Parathyroid adenoma (tissue), 2 donors: Measurements from ENCODE around the gene IWS1.

Source experiments
- H2AFZ ChIP-seq: fragments of 300-600 bp; sonication (generic); one replicate; pipeline ENCODE4 v1.7.0; 2017; ENCODE audit warnings: antibody characterized with exemption, mild to moderate bottlenecking
- H3K27ac ChIP-seq: fragments of 300-600 bp; sonication (generic); one replicate; pipeline ENCODE4 v1.7.0; 2017
- H3K27me3 ChIP-seq: fragments of 300-600 bp; sonication (generic); one replicate; pipeline ENCODE4 v1.7.0; 2017; ENCODE audit warnings: low read length; ENCODE audit not compliant: control insufficient read depth, insufficient read depth
- H3K36me3 ChIP-seq: fragments of 300-600 bp; sonication (generic); one replicate; pipeline ENCODE4 v1.7.0; 2017; ENCODE audit warnings: low read length; ENCODE audit not compliant: control insufficient read depth, insufficient read depth
- H3K4me1 ChIP-seq: fragments of 300-600 bp; sonication (generic); one replicate; pipeline ENCODE4 v1.7.0; 2017; ENCODE audit warnings: control low read depth
- H3K4me2 ChIP-seq: fragments of 300-600 bp; sonication (generic); one replicate; pipeline ENCODE4 v1.7.0; 2017; ENCODE audit warnings: low read length
- H3K4me3 ChIP-seq: fragments of 300-600 bp; sonication (generic); one replicate; pipeline ENCODE4 v1.7.0; 2017; ENCODE audit warnings: low read depth, low read length
- H3K79me2 ChIP-seq: fragments of 300-600 bp; sonication (generic); one replicate; pipeline ENCODE4 v1.7.0; 2017; ENCODE audit warnings: control low read depth
- H3K9ac ChIP-seq: fragments of 300-600 bp; sonication (generic); one replicate; pipeline ENCODE4 v1.7.0; 2017; ENCODE audit warnings: mild to moderate bottlenecking
- H3K9me3 ChIP-seq: fragments of 300-600 bp; sonication (generic); one replicate; pipeline ENCODE4 v1.7.0; 2017; ENCODE audit warnings: low read length; ENCODE audit not compliant: control insufficient read depth
- TF ChIP-seq, protein P1 (sequence below): fragments of 300-600 bp; sonication (generic); IDR thresholded peaks from one replicate; pipeline ENCODE4 v1.7.0; 2017; ENCODE audit warnings: antibody characterized with exemption, mild to moderate bottlenecking
- donor health status: primary hyperparathyroidism.

The IWS1 gene

GRCh38 chr2:127561371-127561770, 35.1 kb upstream of the IWS1 start:
- no peaks in the 10 kb centered on the region for H3K79me2 ChIP-seq
- H3K9me3 ChIP-seq, result no peaks in the 10 kb centered on the region
- H3K36me3 ChIP-seq, result no peaks in the 10 kb centered on the region
- no peak overlapping the region for H3K9ac ChIP-seq
- H3K4me2 ChIP-seq, result no peak overlapping the region
- H3K4me3 ChIP-seq, result no peak overlapping the region
- H2AFZ ChIP-seq, result no peak overlapping the region
- H3K27ac ChIP-seq, result no peak overlapping the region
- no peaks in the 10 kb centered on the region for H3K4me1 ChIP-seq
- no peaks in the 10 kb centered on the region for H3K27me3 ChIP-seq
- TF ChIP-seq, protein P1, sequence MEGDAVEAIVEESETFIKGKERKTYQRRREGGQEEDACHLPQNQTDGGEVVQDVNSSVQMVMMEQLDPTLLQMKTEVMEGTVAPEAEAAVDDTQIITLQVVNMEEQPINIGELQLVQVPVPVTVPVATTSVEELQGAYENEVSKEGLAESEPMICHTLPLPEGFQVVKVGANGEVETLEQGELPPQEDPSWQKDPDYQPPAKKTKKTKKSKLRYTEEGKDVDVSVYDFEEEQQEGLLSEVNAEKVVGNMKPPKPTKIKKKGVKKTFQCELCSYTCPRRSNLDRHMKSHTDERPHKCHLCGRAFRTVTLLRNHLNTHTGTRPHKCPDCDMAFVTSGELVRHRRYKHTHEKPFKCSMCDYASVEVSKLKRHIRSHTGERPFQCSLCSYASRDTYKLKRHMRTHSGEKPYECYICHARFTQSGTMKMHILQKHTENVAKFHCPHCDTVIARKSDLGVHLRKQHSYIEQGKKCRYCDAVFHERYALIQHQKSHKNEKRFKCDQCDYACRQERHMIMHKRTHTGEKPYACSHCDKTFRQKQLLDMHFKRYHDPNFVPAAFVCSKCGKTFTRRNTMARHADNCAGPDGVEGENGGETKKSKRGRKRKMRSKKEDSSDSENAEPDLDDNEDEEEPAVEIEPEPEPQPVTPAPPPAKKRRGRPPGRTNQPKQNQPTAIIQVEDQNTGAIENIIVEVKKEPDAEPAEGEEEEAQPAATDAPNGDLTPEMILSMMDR, result no peak

GRCh38 chr2:127560931-127561280, 34.6 kb upstream of the IWS1 start:
- H3K9ac ChIP-seq, result no peak overlapping the region
- no peak overlapping the region for H3K27ac ChIP-seq
- H3K4me1 ChIP-seq, result no peaks in the 10 kb centered on the region
- H3K9me3 ChIP-seq, result no peaks in the 10 kb centered on the region
- H3K79me2 ChIP-seq, result no peaks in the 10 kb centered on the region
- H3K27me3 ChIP-seq, result no peaks in the 10 kb centered on the region
- H3K4me2 ChIP-seq, result no peak overlapping the region
- no peak overlapping the region for H3K4me3 ChIP-seq
- TF ChIP-seq, protein P1, result no peak
- no peak overlapping the region for H2AFZ ChIP-seq
- H3K36me3 ChIP-seq, result no peaks in the 10 kb centered on the region

GRCh38 chr2:127560201-127560930, 34.1 kb upstream of the IWS1 start:
- no peaks in the 10 kb centered on the region for H3K79me2 ChIP-seq
- H3K4me1 ChIP-seq, result no peaks in the 10 kb centered on the region
- H3K36me3 ChIP-seq, result no peaks in the 10 kb centered on the region
- no peaks in the 10 kb centered on the region for H3K27me3 ChIP-seq
- H3K9ac ChIP-seq, result no peak overlapping the region
- TF ChIP-seq, protein P1, result no peak
- H2AFZ ChIP-seq, result no peak overlapping the region
- H3K9me3 ChIP-seq, result no peaks in the 10 kb centered on the region
- H3K27ac ChIP-seq, result no peak overlapping the region
- no peak overlapping the region for H3K4me3 ChIP-seq
- no peak overlapping the region for H3K4me2 ChIP-seq

GRCh38 chr2:127559454-127559853, 33.2 kb upstream of the IWS1 start:
- TF ChIP-seq, protein P1, result no peak
- H3K79me2 ChIP-seq, result no peaks in the 10 kb centered on the region
- no peaks in the 10 kb centered on the region for H3K27me3 ChIP-seq
- no peaks in the 10 kb centered on the region for H3K9me3 ChIP-seq
- H3K4me3 ChIP-seq, result no peak overlapping the region
- no peak overlapping the region for H3K9ac ChIP-seq
- no peaks in the 10 kb centered on the region for H3K36me3 ChIP-seq
- H3K4me1 ChIP-seq, result no peaks in the 10 kb centered on the region
- no peak overlapping the region for H3K4me2 ChIP-seq
- no peak overlapping the region for H2AFZ ChIP-seq
- H3K27ac ChIP-seq, result no peak overlapping the region

DNA sequence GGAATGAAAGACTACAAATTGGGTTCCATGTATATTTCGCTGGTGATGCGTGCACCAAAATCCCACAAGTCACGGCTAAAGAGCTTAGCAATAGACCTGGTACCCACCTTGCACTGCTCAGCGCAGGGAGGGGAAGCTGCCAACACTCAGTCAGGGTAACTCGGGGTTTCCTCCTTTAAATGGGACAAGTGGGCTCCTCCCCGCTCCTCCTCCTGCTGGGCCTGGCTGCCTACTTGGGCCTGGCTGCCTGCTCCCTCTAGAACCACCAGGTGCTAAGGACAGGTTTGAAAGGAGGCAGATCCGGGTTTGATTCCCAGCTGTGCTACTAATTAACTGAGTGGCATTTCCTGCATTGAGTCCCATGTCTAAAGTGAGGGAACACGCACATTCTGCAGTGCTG, 32.6 kb upstream of the IWS1 start:
- no peaks in the 10 kb centered on the region for H3K9me3 ChIP-seq
- no peaks in the 10 kb centered on the region for H3K36me3 ChIP-seq
- no peaks in the 10 kb centered on the region for H3K4me1 ChIP-seq
- no peaks in the 10 kb centered on the region for H3K79me2 ChIP-seq
- H3K27ac ChIP-seq, result no peak overlapping the region
- no peak overlapping the region for H3K9ac ChIP-seq
- no peak overlapping the region for H3K4me2 ChIP-seq
- H3K27me3 ChIP-seq, result no peaks in the 10 kb centered on the region
- H3K4me3 ChIP-seq, result no peak overlapping the region
- TF ChIP-seq, protein P1, result no peak
- H2AFZ ChIP-seq, result no peak overlapping the region
